ENCODE measurements around the gene PTPN13.

- TF ChIP-seq CTCF (conservative IDR thresholded peaks at IDR 0.05; ENCODE audit: low read length) (no peak), EZH2phosphoT487 (IDR thresholded peaks at IDR 0.05; ENCODE audit: borderline replicate concordance) (no peak)
Observed at GRCh38 chr4:86603311-86603885, 9.3 kb downstream of the PTPN13 start.

All from Loucy (cell line).